ENCODE data around the gene MRPL2. TPM values are rescaled to one million over a fixed set of nuclear protein-coding genes. Genes with fewer than 3 reads are reported as not detected.
A peak's percentile ranks its signal among the peaks of the same experiment; 100 is the strongest.

Gene MRPL2
- polyA plus RNA-seq, 3 donors, result 23.9 to 26.9 (median 26.3) TPM

- WGBS (ENCODE audit: insufficient coverage), result 93% methylated on average over 3 of the region's 4 CpGs
- Histone ChIP-seq H3K9ac (ENCODE audit: insufficient read depth, low read length, poor library complexity, severe bottlenecking) (no peak overlapping the region), H3K27me3 (ENCODE audit: control insufficient read depth in 2 of 2, insufficient read depth in 2 of 2, low read length in 2 of 2) (peaks cover 2 to 14% of the 10 kb centered on the region in 2 donors), H3K9me3 (replicated peaks in 1 of 2; ENCODE audit: control insufficient read depth in 1 of 2, insufficient read depth in 1 of 2, low read length in 2 of 2) (no peaks in the 10 kb centered on the region), H3K36me3 (replicated peaks in 1 of 2; ENCODE audit: control insufficient read depth in 1 of 2, insufficient read depth in 2 of 2, low read length in 2 of 2) (no peaks in the 10 kb centered on the region), H3K4me3 (replicated peaks in 1 of 3; ENCODE audit: low read depth in 2 of 3, low read length in 3 of 3) (no peak overlapping the region), H3K4me2 (replicated peaks; ENCODE audit: extremely low read depth, low read length, poor library complexity, severe bottlenecking) (no peak overlapping the region), H2AFZ (ENCODE audit: insufficient read depth, low read depth, low read length, poor library complexity, severe bottlenecking) (no peak overlapping the region), H3K27ac (ENCODE audit: low read depth in 1 of 2, low read length in 2 of 2) (no peak overlapping the region), H4K20me1 (ENCODE audit: insufficient read depth, low read length) (no peaks in the 10 kb centered on the region), H3K79me2 (ENCODE audit: insufficient read depth, low read length) (no peaks in the 10 kb centered on the region), H3K4me1 (ENCODE audit: control insufficient read depth in 1 of 2, insufficient read depth in 2 of 2, low read length in 2 of 2) (peaks cover 10 to 12% of the 10 kb centered on the region in 2 donors)
- no peak overlapping the region for H3K4me3 Mint-ChIP-seq
- H3K4me1 Mint-ChIP-seq, result peaks cover 10% of the 10 kb centered on the region
- DNase-seq, result no peak
- TF ChIP-seq CTCF (IDR thresholded peaks at IDR 0.05), result no peak
- intact Hi-C loops (cut with micrococcal nuclease), result no loop called here
- H3K36me3 Mint-ChIP-seq, result no peaks in the 10 kb centered on the region
- no peak overlapping the region for H3K27ac Mint-ChIP-seq
- peaks cover 0 to 3% (median 0%) of the 10 kb centered on the region in 7 donors for H3K9me3 Mint-ChIP-seq
- peaks cover 18 to 26% (median 22%) of the 10 kb centered on the region in 3 donors for H3K27me3 Mint-ChIP-seq (ENCODE audit: low read depth in 3 of 3)
Measured at GRCh38 chr6:43081043-43081442, 21.8 kb upstream of the MRPL2 start.

DNA sequence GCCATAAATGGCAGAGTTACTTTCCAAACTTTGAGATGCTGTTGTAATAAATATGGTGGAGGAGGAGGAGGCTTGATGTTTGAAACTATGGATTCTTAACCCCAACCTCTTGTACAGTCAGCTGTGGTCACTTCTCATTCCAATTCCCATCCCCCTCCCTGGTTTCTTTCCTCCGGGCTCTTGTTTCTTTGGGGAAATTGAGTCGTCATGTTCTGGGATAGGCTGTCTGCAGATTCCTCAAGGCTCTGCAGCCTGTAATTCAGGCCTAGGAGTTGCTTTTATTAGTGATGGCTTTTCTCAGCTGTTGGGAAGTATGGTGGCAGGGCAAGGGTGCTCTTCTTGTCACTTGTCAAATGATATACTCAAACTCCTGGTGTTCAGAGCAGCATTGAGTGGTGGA lies 19.5 kb upstream of the MRPL2 start:
- Histone ChIP-seq H3K27ac (ENCODE audit: low read depth in 1 of 2, low read length in 2 of 2) (no peak overlapping the region), H3K4me1 (ENCODE audit: control insufficient read depth in 1 of 2, insufficient read depth in 2 of 2, low read length in 2 of 2) (peaks cover 13 to 17% of the 10 kb centered on the region in 2 donors), H3K9ac (ENCODE audit: insufficient read depth, low read length, poor library complexity, severe bottlenecking) (no peak overlapping the region), H3K4me2 (replicated peaks; ENCODE audit: extremely low read depth, low read length, poor library complexity, severe bottlenecking) (no peak overlapping the region), H3K36me3 (replicated peaks in 1 of 2; ENCODE audit: control insufficient read depth in 1 of 2, insufficient read depth in 2 of 2, low read length in 2 of 2) (no peaks in the 10 kb centered on the region), H3K27me3 (ENCODE audit: control insufficient read depth in 2 of 2, insufficient read depth in 2 of 2, low read length in 2 of 2) (peaks cover 2 to 18% of the 10 kb centered on the region in 2 donors), H2AFZ (ENCODE audit: insufficient read depth, low read depth, low read length, poor library complexity, severe bottlenecking) (no peak overlapping the region), H3K79me2 (ENCODE audit: insufficient read depth, low read length) (no peaks in the 10 kb centered on the region), H3K9me3 (replicated peaks in 1 of 2; ENCODE audit: control insufficient read depth in 1 of 2, insufficient read depth in 1 of 2, low read length in 2 of 2) (no peaks in the 10 kb centered on the region), H4K20me1 (ENCODE audit: insufficient read depth, low read length) (no peaks in the 10 kb centered on the region), H3K4me3 (replicated peaks in 1 of 3; ENCODE audit: low read depth in 2 of 3, low read length in 3 of 3) (no peak overlapping the region)
- no peak for TF ChIP-seq CTCF (IDR thresholded peaks at IDR 0.05)
- Mint-ChIP-seq H3K27ac (peak overlapping the region in 1 of 7 donors; percentile 80), H3K9me3 (peaks cover 0 to 3% (median 0%) of the 10 kb centered on the region in 7 donors), H3K4me3 (no peak overlapping the region), H3K27me3 (ENCODE audit: low read depth in 3 of 3) (peaks cover 24 to 32% (median 31%) of the 10 kb centered on the region in 3 donors), H3K36me3 (peaks cover 0 to 2% of the 10 kb centered on the region in 2 donors), H3K4me1 (peaks cover 15% of the 10 kb centered on the region)
- intact Hi-C loops (cut with micrococcal nuclease), result no loop called here
- no CpG with 5 or more reads among the region's 2 CpGs for WGBS (ENCODE audit: insufficient coverage)
- DNase-seq, result no peak

All from CD14-positive monocyte (primary cell).